ENCODE measurements around the gene NUDT12.

DNA sequence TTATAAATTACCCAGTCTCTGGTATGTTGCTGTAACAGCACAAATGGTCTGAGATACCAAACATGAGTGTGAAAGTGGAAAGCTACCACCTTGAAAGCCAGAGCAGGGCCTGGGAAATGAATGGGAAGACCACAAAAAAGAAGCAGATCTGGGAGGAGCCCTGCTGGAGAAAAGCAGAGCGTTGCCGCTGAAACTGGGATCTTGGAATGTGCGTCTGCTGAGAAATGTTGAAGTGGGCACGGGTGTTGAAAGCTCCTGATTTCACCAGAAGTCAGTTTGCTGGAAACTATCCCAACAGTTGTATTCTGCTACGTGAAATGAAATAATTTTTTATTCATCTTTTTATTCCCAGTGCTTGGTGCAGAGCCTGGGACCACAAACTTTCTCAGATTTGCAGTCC lies 40.0 kb downstream of the NUDT12 start:
- TF ChIP-seq POLR2AphosphoS5 (IDR thresholded peaks at IDR 0.05; ENCODE audit: low read depth, low read length) (no peak), TAF1 (IDR thresholded peaks at IDR 0.05; ENCODE audit: borderline replicate concordance, insufficient read depth, low read length) (no peak), FOXP2 (optimal IDR thresholded peaks at IDR 0.05; ENCODE audit: borderline replicate concordance, extremely low read depth, extremely low read length, insufficient read depth) (no peak), SIN3A (IDR thresholded peaks at IDR 0.05; ENCODE audit: borderline replicate concordance, insufficient read depth, low read length) (no peak)
- TF ChIP-seq, protein P1, sequence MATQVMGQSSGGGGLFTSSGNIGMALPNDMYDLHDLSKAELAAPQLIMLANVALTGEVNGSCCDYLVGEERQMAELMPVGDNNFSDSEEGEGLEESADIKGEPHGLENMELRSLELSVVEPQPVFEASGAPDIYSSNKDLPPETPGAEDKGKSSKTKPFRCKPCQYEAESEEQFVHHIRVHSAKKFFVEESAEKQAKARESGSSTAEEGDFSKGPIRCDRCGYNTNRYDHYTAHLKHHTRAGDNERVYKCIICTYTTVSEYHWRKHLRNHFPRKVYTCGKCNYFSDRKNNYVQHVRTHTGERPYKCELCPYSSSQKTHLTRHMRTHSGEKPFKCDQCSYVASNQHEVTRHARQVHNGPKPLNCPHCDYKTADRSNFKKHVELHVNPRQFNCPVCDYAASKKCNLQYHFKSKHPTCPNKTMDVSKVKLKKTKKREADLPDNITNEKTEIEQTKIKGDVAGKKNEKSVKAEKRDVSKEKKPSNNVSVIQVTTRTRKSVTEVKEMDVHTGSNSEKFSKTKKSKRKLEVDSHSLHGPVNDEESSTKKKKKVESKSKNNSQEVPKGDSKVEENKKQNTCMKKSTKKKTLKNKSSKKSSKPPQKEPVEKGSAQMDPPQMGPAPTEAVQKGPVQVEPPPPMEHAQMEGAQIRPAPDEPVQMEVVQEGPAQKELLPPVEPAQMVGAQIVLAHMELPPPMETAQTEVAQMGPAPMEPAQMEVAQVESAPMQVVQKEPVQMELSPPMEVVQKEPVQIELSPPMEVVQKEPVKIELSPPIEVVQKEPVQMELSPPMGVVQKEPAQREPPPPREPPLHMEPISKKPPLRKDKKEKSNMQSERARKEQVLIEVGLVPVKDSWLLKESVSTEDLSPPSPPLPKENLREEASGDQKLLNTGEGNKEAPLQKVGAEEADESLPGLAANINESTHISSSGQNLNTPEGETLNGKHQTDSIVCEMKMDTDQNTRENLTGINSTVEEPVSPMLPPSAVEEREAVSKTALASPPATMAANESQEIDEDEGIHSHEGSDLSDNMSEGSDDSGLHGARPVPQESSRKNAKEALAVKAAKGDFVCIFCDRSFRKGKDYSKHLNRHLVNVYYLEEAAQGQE (IDR thresholded peaks at IDR 0.05; ENCODE audit: insufficient read depth in 1 of 2, low read depth in 2 of 2, low read length in 2 of 2): no peak

All from PFSK-1 (cell line).